Measurements from ENCODE around the gene LRP5. TPM values are rescaled to one million over a fixed set of nuclear protein-coding genes. Genes with fewer than 3 reads are reported as not detected.

The LRP5 gene
- total RNA-seq: 34.0 and 62.8 TPM in 2 replicates

GRCh38 chr11:68312117-68312779 is at the start of gene LRP5:
TSS of gene LRP5 (plus strand) at chr11:68312591. CDS start at chr11:68312715, 124 bp downstream.

DNA sequence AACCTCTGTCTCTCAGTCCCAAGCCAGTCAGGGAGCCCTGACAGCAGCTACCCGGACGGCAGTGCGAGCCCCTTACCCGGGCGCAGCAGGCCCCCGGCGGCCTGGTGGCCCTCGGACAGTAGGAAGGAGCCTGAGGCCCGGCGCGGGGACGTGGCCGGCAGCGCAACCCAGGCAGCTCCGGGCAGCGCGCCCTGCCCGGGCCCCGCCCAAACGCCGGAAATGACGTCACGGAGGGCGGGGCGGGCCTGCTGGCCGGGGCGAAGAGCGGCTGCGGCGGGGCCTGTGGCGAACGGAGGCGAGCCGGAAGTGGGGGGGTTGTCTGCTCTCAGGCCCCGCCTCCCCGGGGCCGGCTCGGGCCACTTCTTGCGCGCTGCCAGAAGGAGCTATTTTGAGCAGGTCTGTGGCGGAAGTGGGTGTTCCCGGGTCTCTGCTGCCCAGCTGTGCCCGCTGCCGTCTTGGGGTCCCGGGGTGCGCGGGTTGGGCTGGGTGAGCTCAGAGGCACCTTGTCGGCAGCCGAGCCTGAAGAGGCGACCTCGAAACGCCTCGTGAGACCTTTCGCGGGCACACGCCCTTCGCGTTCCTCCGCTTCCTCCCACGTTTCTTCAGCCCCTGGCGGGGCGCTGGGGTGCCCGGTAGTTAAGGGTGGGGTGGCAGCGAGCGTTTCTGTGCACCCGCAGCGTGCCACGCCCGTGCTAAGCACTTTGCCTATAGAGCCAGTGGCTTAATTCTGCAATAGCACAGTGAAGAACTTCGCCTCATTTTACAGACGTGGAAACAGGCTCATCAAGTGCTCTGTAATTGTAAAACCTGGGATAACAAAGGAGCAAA is 40.4 kb upstream of the LRP5 start, which contains the start of gene C11orf24:
Gene C11orf24 (minus strand): TSS at position 193 of the 828 bp plus-strand sequence. CDS start 8,206 bp downstream, outside the sequence.

GRCh38 chr11:68460741-68461574 is 148.6 kb downstream of the LRP5 start, which contains the start of gene PPP6R3:
TSS of gene PPP6R3 (plus strand) at chr11:68460752. CDS start at chr11:68537665, 76,913 bp downstream.

Small RNA genes lying within 50 kb of the gene (small RNA-seq; reads per million reads assigned to genes)
- not detected for gene NDUFA3P2

Other genes with a start within 250 kb of the LRP5 start
- 10.0 and 14.3 TPM in 2 replicates for gene CHKA, start 191.2 kb upstream of the LRP5 start, total RNA-seq
- gene KMT5B, start 99.3 kb upstream of the LRP5 start, total RNA-seq: 24.2 and 27.6 TPM in 2 replicates
- gene C11orf24, start 40.6 kb upstream of the LRP5 start, total RNA-seq: 48.8 and 53.7 TPM in 2 replicates
- gene PPP6R3, start 148.2 kb downstream of the LRP5 start, total RNA-seq: 127 and 157 TPM in 2 replicates